ENCODE measurements around the gene AP2B1. TPM values are rescaled to one million over a fixed set of nuclear protein-coding genes. Genes with fewer than 3 reads are reported as not detected.

The AP2B1 gene
- total and polyA plus RNA-seq, 8 donors, result 21.6 to 171 (median 57.2) TPM

DNA sequence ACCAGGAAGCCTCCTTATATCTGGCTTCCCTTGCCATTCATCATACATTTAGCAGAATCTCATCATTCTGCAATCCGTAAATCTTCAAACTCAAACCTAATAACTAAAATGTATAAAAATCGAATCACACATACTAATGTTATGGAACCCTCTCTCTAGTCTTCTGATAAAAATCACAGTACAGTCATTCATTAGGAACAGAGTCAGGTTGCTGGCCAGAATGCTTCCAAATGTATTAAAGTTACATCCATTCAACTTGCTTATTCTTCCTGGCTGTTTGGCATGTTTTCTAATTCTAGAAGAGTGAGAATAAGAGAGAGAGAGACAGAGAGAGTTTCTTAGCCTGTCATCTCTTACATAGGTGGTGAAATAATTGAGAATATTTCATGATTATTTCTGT is 127.9 kb downstream of the AP2B1 start:
- H3K36me3 ChIP-seq, result peaks cover 11 to 96% (median 94%) of the 10 kb centered on the region in 4 donors
- no peaks in the 10 kb centered on the region for H3K9me3 ChIP-seq
- peak overlapping the region in 2 of 5 donors; percentile 63 to 77 for H3K27ac ChIP-seq

GRCh38 chr17:35715416-35715815 is 128.3 kb downstream of the AP2B1 start:
- Histone ChIP-seq H3K27me3 (no peaks in the 10 kb centered on the region), H3K4me3 (no peak overlapping the region), H3K36me3 (peaks cover 7 to 94% (median 92%) of the 10 kb centered on the region in 4 donors), H3K4me1 (peaks cover 0 to 53% (median 10%) of the 10 kb centered on the region in 4 donors), H3K27ac (peak overlapping the region in 3 of 5 donors; percentile 0 to 77 (median 63)), H3K9me3 (no peaks in the 10 kb centered on the region)
- peak in 1 of 2 donors; percentile 27 for DNase-seq
- TF ChIP-seq POLR2A (IDR thresholded peaks at IDR 0.05) (no peak), EP300 (IDR thresholded peaks at IDR 0.05) (no peak), POLR2AphosphoS5 (IDR thresholded peaks at IDR 0.05) (no peak)
- TF ChIP-seq, protein P1, sequence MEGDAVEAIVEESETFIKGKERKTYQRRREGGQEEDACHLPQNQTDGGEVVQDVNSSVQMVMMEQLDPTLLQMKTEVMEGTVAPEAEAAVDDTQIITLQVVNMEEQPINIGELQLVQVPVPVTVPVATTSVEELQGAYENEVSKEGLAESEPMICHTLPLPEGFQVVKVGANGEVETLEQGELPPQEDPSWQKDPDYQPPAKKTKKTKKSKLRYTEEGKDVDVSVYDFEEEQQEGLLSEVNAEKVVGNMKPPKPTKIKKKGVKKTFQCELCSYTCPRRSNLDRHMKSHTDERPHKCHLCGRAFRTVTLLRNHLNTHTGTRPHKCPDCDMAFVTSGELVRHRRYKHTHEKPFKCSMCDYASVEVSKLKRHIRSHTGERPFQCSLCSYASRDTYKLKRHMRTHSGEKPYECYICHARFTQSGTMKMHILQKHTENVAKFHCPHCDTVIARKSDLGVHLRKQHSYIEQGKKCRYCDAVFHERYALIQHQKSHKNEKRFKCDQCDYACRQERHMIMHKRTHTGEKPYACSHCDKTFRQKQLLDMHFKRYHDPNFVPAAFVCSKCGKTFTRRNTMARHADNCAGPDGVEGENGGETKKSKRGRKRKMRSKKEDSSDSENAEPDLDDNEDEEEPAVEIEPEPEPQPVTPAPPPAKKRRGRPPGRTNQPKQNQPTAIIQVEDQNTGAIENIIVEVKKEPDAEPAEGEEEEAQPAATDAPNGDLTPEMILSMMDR (IDR thresholded peaks at IDR 0.05), result no peak
- intact Hi-C loops (cut with DNase I; ENCODE audit: low total_unique reads), result no loop called here

More for the DNA sequence above, 127.9 kb downstream of the AP2B1 start:
- WGBS, 5 donors, result 85 to 93% (median 92%) methylated on average over 2 of the region's 2 CpGs
- no peaks in the 10 kb centered on the region for H3K27me3 ChIP-seq
- DNase-seq, result no peak
- no peak for TF ChIP-seq EP300 (IDR thresholded peaks at IDR 0.05)
- TF ChIP-seq, protein P1 (IDR thresholded peaks at IDR 0.05), result no peak
- TF ChIP-seq POLR2A (IDR thresholded peaks at IDR 0.05), result no peak
- TF ChIP-seq POLR2AphosphoS5 (IDR thresholded peaks at IDR 0.05), result no peak
- intact Hi-C loops (cut with DNase I; ENCODE audit: low total_unique reads), result no loop called here
- H3K4me1 ChIP-seq, result peaks cover 0 to 53% (median 10%) of the 10 kb centered on the region in 4 donors
- no peak overlapping the region for H3K4me3 ChIP-seq

- DNase-seq, result no peak
Measured at GRCh38 chr17:35716173-35716572, 129.1 kb downstream of the AP2B1 start.

GRCh38 chr17:35716897-35717465 is 129.9 kb downstream of the AP2B1 start:
- Histone ChIP-seq H3K27me3 (no peaks in the 10 kb centered on the region), H3K9me3 (no peaks in the 10 kb centered on the region), H3K4me1 (peaks cover 0 to 53% (median 10%) of the 10 kb centered on the region in 4 donors), H3K4me3 (no peak overlapping the region), H3K27ac (peak overlapping the region in 3 of 5 donors; percentile 35 to 77 (median 68)), H3K36me3 (peaks cover 0 to 93% (median 90%) of the 10 kb centered on the region in 4 donors)
- intact Hi-C loops (cut with DNase I; ENCODE audit: low total_unique reads), result no loop called here
- WGBS, 5 donors, result 62 to 80% (median 80%) methylated on average over 4 of the region's 4 CpGs
- no peak for DNase-seq
- TF ChIP-seq POLR2A (IDR thresholded peaks at IDR 0.05) (no peak), EP300 (IDR thresholded peaks at IDR 0.05) (peak; percentile 93), POLR2AphosphoS5 (IDR thresholded peaks at IDR 0.05) (peak; percentile 75 to 91 (median 78))
- TF ChIP-seq, protein P1 (IDR thresholded peaks at IDR 0.05), result no peak

More at GRCh38 chr17:35716173-35716572, 129.1 kb downstream of the AP2B1 start:
- WGBS, 5 donors, result 79 to 92% (median 85%) methylated on average over 3 of the region's 3 CpGs
- Histone ChIP-seq H3K4me1 (peaks cover 0 to 53% (median 10%) of the 10 kb centered on the region in 4 donors), H3K36me3 (peaks cover 0 to 93% (median 90%) of the 10 kb centered on the region in 4 donors), H3K9me3 (no peaks in the 10 kb centered on the region), H3K27ac (peak overlapping the region in 4 of 5 donors; percentile 0 to 77 (median 40)), H3K27me3 (no peaks in the 10 kb centered on the region), H3K4me3 (no peak overlapping the region)
- TF ChIP-seq POLR2A (IDR thresholded peaks at IDR 0.05), result no peak
- TF ChIP-seq, protein P1 (IDR thresholded peaks at IDR 0.05), result no peak
- TF ChIP-seq POLR2AphosphoS5 (IDR thresholded peaks at IDR 0.05), result no peak
- intact Hi-C loops (cut with DNase I; ENCODE audit: low total_unique reads), result no loop called here

Measured in stomach (tissue), 9 donors.